Motor neuron (in vitro differentiated cells): ENCODE measurements around the gene TRIM71. TPM values are rescaled to one million over a fixed set of nuclear protein-coding genes. Genes with fewer than 3 reads are reported as not detected.
"Not testable (repeated sequence)": the region's sequence is repeated elsewhere in the genome, so short reads cannot be mapped to it uniquely, and the experiment has no call there.

Experiments
- ATAC-seq, 8 experiments: fragments of 200-7000 bp; cut with Tn5 transposase; replicated peaks in 6 of 8; 2 replicates each; pipeline ENCODE4 v1.8.0; 2021; ENCODE audit warnings: mild to moderate bottlenecking in 8 of 8, moderate library complexity in 8 of 8
- H3K27ac ChIP-seq, 2 donors: fragments of 250-450 bp; sonication (Bioruptor Pico); 2 replicates each; pipeline ENCODE4 v1.9.0; 2021; ENCODE audit warnings: antibody characterized with exemption in 2 of 2, mild to moderate bottlenecking in 2 of 2, moderate library complexity in 1 of 2
- H3K4me1 ChIP-seq, 2 donors: fragments of 250-450 bp; sonication (Bioruptor Pico); replicated peaks in 1 of 2; 2 replicates each; pipeline ENCODE4 v1.6.1; 2021; ENCODE audit warnings: antibody characterized with exemption in 2 of 2, mild to moderate bottlenecking in 2 of 2, moderate library complexity in 1 of 2
- H3K4me3 ChIP-seq, 5 donors: fragments of 250-450 bp; sonication (Bioruptor Pico); 2 replicates each; pipeline ENCODE4 v1.9.0; 2021; ENCODE audit warnings: antibody characterized with exemption in 5 of 5, mild to moderate bottlenecking in 5 of 5, moderate library complexity in 4 of 5
- WGBS, 10 experiments: fragments of 450-650 bp; shearing (Covaris generic); methylation state at CpG; one replicate each; pipeline ENCODE4 v1.0.0; 2022; 5-methylcytosine and 5-hydroxymethylcytosine counted together
- in situ Hi-C, 9 experiments: fragments of 400-800 bp; cut with MboI; loops; one replicate each; pipeline ENCODE4 v1.15.0; 2021; ENCODE audit warnings: low sequenced_read_pairs in 9 of 9, low pct_unique_long_range_greater_than_20kb in 2 of 9; ENCODE audit not compliant: unreplicated experiment in 9 of 9
- total RNA-seq, 8 experiments: library from RNA; unstranded; fragments of 300-600 nt; gene quantifications; 2 replicates each; pipeline versions ENCODE4 v1.2.3 to v1.2.4, GENCODE V29; 2022

Gene TRIM71
- total RNA-seq, 8 experiments from 2014 or later: 0.07 to 56.4 (median 3.7) TPM

DNA sequence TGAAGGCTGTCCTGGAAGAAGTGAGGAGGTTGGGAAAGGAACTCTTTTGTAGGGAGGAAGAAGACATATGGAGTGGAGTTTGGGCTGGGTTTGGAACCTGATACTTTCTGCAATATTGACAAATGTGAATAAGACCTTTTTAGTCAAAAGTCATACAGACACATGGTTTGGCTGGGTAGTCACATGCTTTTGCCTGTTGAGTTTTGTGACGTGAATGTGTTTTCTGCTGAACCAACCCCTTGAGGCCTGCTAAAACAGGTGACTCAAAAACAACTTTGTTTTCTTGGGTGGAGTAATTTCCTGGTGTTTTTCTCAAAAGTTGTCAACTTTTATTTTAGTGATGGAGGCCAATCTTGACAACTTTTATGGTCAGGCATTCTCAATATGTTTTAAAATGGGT is 94.2 kb downstream of the TRIM71 start:
- no peak overlapping the region for H3K27ac ChIP-seq
- whole genome bisulfite sequencing, 10 experiments: 50 to 100% (median 94%) methylated on average over 1 of the region's 1 CpG; no CpG with 5 or more reads in 4 of the 10 experiments
- no peak for ATAC-seq
- H3K4me3 ChIP-seq: no peak overlapping the region
- in situ Hi-C loops: no loop called here
- no peaks in the 10 kb centered on the region for H3K4me1 ChIP-seq

- in situ Hi-C loops: no loop called here
- WGBS, 10 experiments: 0 to 100% (median 77%) methylated on average over 1 to 6 of the region's 7 CpGs; no CpG with 5 or more reads in 1 of the 10 experiments
- ATAC-seq: peak in 2 of 8 experiments; percentile 74 to 78
- no peak overlapping the region for H3K4me3 ChIP-seq
- no peak overlapping the region for H3K27ac ChIP-seq
- no peaks in the 10 kb centered on the region for H3K4me1 ChIP-seq
These were observed 96.1 kb downstream of the TRIM71 start for GRCh38 chr3:32913790-32914446.

DNA sequence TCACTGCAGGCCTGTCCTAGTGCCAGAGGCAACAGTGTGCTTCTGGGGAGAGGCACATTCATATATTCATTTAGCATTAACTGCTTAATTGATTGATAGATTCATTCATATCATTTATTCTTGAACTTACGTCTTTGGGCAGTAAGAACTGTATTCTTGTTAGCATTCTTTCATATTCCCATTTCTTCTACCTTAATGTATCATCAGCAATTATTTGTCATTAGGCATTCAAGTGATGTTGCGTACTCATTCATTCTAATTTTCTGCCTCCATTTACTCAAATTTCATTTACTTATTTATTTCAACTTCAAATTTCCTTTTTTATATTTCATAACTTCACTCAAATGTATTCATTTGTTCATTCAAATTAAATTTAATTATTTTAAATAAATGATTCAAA is 102.1 kb downstream of the TRIM71 start:
- ATAC-seq: no peak
- in situ Hi-C loops: no loop called here
- Histone ChIP-seq H3K4me1 (no peaks in the 10 kb centered on the region), H3K4me3 (no peak overlapping the region), H3K27ac (no peak overlapping the region)
- WGBS, 10 experiments: 46 to 100% (median 87%) methylated on average over 1 to 2 of the region's 2 CpGs

- in situ Hi-C loops: no loop called here
- Histone ChIP-seq H3K4me1 (no peaks in the 10 kb centered on the region), H3K27ac (no peak overlapping the region), H3K4me3 (no peak overlapping the region)
- no peak for ATAC-seq
- WGBS, 10 experiments: no CpG with 5 or more reads among the region's 7 CpGs
These were observed 104.3 kb downstream of the TRIM71 start for GRCh38 chr3:32922078-32922477.

DNA sequence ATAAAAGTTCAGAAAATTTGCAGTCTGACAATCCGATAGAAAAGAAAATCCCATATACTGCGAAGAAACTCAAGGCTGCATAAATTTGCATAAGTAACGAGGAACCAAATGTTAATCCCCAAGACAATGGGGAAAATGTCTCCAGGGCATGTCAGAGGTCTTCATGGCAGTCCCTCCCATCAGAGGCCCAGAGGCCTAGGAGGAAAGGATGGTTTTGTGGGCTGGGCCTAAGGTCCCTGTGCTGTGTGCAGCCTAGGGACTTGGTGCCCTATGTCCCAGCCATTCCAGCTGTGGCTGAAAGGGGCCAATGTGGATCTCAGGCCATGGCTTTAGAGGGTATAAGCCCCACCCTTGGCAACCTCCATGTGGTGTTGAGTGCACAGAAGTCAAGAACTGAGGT is 112.4 kb downstream of the TRIM71 start:
- H3K4me1 ChIP-seq: no peaks in the 10 kb centered on the region
- no peak overlapping the region for H3K27ac ChIP-seq
- H3K4me3 ChIP-seq: no peak overlapping the region
- in situ Hi-C loops: loop anchor here in 7 of 9 experiments (10.0 to 25.0 kb wide), 3 partner anchors 185 to 195 kb away; no protein-coding TSS in a partner anchor
- WGBS, 10 experiments: 67 to 94% (median 85%) methylated on average over 2 to 3 of the region's 3 CpGs; no CpG with 5 or more reads in 3 of the 10 experiments
- no peak for ATAC-seq

GRCh38 chr3:32931273-32931672 is 113.5 kb downstream of the TRIM71 start:
- not testable (repeated sequence) for H3K4me3 ChIP-seq, H3K27ac ChIP-seq, H3K4me1 ChIP-seq, ATAC-seq
- in situ Hi-C loops: loop anchor here in 7 of 9 experiments (10.0 to 25.0 kb wide), 3 partner anchors 186 to 196 kb away; no protein-coding TSS in a partner anchor
- 4 to 100% (median 72%) methylated on average over 1 to 2 of the region's 2 CpGs; no CpG with 5 or more reads in 1 of the 10 experiments for whole genome bisulfite sequencing, 10 experiments

GRCh38 chr3:32934150-32934742 is 116.4 kb downstream of the TRIM71 start:
- Histone ChIP-seq H3K27ac (no peak overlapping the region), H3K4me3 (no peak overlapping the region), H3K4me1 (no peaks in the 10 kb centered on the region)
- 0 to 100% (median 67%) methylated on average over 1 to 5 of the region's 5 CpGs; no CpG with 5 or more reads in 1 of the 10 experiments for WGBS, 10 experiments
- in situ Hi-C loops: loop anchor here in 7 of 9 experiments (10.0 to 25.0 kb wide), 3 partner anchors 189 to 199 kb away; no protein-coding TSS in a partner anchor
- peak in 1 of 8 experiments; percentile 26 for ATAC-seq

- 0 to 80% methylated on average over 1 of the region's 2 CpGs; no CpG with 5 or more reads in 8 of the 10 experiments for WGBS, 10 experiments
- ATAC-seq: peak in 6 of 8 experiments; percentile 24 to 67 (median 45)
- in situ Hi-C loops: loop anchor here in 7 of 9 experiments (10.0 to 25.0 kb wide), 3 partner anchors 193 to 203 kb away; no protein-coding TSS in a partner anchor
These were observed 119.5 kb downstream of the TRIM71 start for GRCh38 chr3:32937331-32937730.

DNA sequence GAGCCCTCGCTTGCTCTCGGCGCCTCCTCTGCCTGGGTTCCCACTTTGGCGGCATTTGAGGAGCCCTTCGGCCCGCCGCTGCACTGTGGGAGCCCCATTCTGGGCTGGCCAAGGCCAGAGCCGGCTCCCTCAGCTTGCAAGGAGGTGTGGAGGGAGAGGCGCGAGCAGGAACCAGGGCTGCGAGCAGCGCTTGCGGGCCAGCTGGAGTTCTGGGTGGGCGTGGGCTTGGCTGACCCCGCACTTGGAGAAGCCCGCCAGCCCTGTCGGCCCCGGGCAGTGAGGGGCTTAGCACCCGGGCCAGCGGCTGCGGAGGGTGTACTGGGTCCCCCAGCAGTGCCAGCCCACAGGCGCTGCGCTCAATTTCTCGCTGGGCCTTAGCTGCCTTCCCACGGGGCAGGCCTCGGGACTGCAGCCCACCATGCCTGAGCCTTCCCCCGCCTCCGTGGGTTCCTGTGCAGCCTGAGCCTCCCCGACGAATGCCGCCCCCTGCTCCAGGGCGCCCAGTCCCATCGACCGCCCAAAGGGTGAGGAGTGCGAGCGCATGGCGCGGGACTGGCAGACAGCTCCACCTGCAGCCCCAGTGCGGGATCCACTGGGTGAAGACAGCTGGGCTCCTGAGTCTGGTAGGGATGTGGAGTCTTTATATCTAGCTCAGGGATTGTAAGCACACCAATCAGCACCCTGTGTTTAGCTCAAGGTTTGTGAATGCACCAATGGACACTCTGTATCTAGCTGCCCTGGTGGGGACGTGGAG is 121.9 kb downstream of the TRIM71 start:
- WGBS, 10 experiments: 100% methylated on average over 1 of the region's 40 CpGs; no CpG with 5 or more reads in 8 of the 10 experiments
- not testable (repeated sequence) for H3K4me1 ChIP-seq, H3K4me3 ChIP-seq, ATAC-seq, H3K27ac ChIP-seq
- in situ Hi-C loops: loop anchor here in 7 of 9 experiments (10.0 to 25.0 kb wide), 3 partner anchors 195 to 205 kb away; no protein-coding TSS in a partner anchor

More at GRCh38 chr3:32937331-32937730, 119.5 kb downstream of the TRIM71 start:
- Histone ChIP-seq H3K27ac (no peak overlapping the region), H3K4me1 (no peaks in the 10 kb centered on the region), H3K4me3 (no peak overlapping the region)

DNA sequence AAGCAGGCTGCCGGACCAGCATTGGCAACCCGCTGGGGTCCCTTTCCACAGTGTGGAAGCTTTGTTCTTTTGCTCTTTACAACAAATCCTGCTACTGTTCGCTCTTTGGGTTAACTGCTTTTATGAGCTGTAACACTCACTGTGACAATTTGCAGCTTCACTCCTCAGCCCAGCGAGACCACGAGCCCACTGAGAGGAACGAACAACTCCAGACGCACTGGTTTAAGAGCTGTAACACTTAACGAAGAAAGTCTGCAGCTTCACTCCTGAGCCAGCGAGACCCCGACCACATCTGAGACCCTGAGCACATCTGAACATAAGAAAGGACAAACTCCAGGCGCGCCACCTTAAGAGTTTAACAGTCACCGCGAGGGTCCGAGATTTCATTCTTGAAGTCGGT is 122.9 kb downstream of the TRIM71 start:
- Histone ChIP-seq H3K4me3 (no peak overlapping the region), H3K4me1 (no peaks in the 10 kb centered on the region), H3K27ac (no peak overlapping the region)
- 45 to 100% (median 89%) methylated on average over 2 to 10 of the region's 16 CpGs; no CpG with 5 or more reads in 1 of the 10 experiments for WGBS, 10 experiments
- no peak for ATAC-seq
- in situ Hi-C loops: loop anchor here in 2 of 9 experiments (25.0 kb wide), 1 partner anchor 203 kb away; no protein-coding TSS in a partner anchor

- 25 to 100% (median 89%) methylated on average over 1 to 3 of the region's 3 CpGs; no CpG with 5 or more reads in 1 of the 10 experiments for WGBS, 10 experiments
- ATAC-seq: no peak
These were observed 127.3 kb downstream of the TRIM71 start for GRCh38 chr3:32945136-32945535.

GRCh38 chr3:32945598-32945997 is 127.8 kb downstream of the TRIM71 start:
- not testable (repeated sequence) for H3K4me3 ChIP-seq, ATAC-seq, H3K27ac ChIP-seq, H3K4me1 ChIP-seq
- 75 to 100% (median 96%) methylated on average over 1 to 7 of the region's 12 CpGs; no CpG with 5 or more reads in 1 of the 10 experiments for WGBS, 10 experiments
- in situ Hi-C loops: loop anchor here in 2 of 9 experiments (25.0 kb wide), 1 partner anchor 208 kb away; no protein-coding TSS in a partner anchor

More at GRCh38 chr3:32945136-32945535, 127.3 kb downstream of the TRIM71 start:
- H3K4me3 ChIP-seq: no peak overlapping the region
- in situ Hi-C loops: loop anchor here in 2 of 9 experiments (25.0 kb wide), 1 partner anchor 208 kb away; no protein-coding TSS in a partner anchor
- H3K4me1 ChIP-seq: no peaks in the 10 kb centered on the region
- H3K27ac ChIP-seq: no peak overlapping the region
